AG08396 (cell line): ENCODE data around the gene PLD4.
"Not testable (repeated sequence)": the region's sequence is repeated elsewhere in the genome, so short reads cannot be mapped to it uniquely, and the experiment has no call there.

Experiments used
- DNase-seq: peaks from one replicate; pipeline ENCODE4 v3.0.0; 2012; ENCODE audit warnings: low spot score, mixed read lengths

The PLD4 gene

DNA sequence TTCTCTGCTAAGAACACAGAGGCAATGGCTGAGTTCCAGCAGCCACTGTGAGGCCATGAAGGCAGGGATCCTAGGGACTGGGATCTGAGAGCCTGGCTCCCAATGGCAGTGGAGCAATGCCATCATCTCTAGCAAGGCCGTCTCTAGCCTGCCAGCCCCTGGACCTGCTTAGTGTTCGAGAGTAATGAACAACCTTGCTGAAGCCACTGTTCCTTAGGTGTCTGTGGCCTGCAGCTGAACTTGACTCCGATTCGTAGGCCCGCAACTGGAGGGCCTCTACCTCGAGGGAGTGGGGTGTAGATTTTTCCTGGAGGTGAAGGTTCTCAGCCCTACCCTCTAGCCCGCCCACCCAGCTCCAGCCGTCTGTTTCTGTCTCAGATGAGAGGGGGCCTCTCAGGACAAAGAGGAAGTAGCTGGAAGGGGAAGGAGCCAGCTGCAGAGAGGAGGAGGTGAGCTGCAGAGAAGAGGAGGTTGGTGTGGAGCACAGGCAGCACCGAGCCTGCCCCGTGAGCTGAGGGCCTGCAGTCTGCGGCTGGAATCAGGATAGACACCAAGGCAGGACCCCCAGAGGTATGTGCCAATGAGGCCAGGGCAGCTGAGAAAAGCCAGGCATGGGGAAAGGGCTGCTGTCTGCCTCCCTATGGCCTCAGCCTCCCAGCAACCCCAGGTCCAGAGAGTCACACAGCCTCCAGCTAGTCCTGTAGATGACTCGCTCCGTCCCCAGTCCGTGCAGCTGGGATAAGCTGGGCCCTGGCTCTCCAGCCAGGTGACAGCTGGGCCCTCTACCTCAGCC lies at the start of gene PLD4:
Gene PLD4, plus strand, starts transcription at position 459 of the 793 bp plus-strand sequence. CDS start 2,262 bp downstream, outside the sequence.
- DNase-seq: no peak

GRCh38 chr14:104875412-104875751 lies 49.3 kb upstream of the PLD4 start:
- DNase-seq: no peak

- DNase-seq: no peak
These were observed 48.9 kb upstream of the PLD4 start for GRCh38 chr14:104875811-104876210.

DNA sequence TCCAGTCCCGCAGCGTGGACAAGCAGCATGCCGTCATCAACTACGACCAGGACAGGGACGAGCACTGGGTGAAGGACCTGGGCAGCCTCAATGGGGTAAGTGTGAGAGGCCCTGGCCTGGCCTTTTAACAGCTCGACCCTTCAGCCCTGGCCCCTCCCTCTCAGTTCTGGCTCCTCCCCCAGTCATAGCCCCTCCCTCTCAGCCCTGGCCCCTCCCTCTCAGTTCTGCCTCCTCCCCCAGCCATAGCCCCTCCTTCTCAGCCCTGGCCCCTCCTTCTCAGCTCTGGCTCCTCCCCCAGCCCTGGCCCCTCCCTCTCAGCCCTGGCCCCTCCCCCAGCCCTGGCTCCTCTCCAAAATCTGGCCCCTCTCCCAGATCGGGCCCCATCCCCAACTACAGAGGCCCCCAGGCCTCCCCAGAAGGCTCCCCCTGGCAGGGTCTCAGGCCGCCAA lies 48.4 kb upstream of the PLD4 start:
- DNase-seq: peak; percentile 90

DNA sequence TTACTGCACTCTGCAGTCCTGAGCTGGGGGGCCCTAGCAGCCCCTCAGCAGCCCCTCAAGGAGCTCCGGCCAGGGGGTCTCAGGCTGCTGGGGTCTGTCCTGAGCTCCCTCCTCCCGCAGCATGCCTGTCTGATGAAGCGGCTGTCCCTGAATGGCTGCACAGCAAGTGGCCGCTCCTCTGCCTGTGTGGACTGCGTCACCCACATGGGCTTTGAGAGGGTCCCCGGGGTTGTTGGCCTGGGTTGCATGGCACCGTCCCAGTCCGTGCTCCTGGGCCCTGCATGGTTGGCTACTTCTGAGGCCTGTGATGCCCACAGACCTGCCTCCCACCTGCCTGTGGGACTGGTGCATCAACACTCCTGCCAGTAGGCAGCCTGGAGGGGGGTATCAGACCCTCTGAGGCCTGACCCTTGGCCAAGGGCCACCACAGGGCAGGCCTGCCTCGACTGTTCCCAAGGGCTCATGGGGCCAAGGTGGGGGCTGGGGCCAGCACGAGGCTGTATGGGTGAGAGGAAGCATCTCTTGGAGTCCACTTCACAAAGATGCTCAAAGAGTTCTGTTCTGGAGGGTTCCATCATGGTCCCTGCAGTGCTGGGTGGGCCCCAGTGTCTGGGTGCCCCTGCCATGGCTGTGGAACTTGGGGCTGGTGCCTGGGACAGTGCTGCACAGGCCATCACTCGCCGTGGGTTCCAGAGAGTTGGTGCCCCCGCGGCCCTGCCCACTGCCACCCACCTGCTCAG lies 47.4 kb upstream of the PLD4 start:
- DNase-seq: no peak

DNA sequence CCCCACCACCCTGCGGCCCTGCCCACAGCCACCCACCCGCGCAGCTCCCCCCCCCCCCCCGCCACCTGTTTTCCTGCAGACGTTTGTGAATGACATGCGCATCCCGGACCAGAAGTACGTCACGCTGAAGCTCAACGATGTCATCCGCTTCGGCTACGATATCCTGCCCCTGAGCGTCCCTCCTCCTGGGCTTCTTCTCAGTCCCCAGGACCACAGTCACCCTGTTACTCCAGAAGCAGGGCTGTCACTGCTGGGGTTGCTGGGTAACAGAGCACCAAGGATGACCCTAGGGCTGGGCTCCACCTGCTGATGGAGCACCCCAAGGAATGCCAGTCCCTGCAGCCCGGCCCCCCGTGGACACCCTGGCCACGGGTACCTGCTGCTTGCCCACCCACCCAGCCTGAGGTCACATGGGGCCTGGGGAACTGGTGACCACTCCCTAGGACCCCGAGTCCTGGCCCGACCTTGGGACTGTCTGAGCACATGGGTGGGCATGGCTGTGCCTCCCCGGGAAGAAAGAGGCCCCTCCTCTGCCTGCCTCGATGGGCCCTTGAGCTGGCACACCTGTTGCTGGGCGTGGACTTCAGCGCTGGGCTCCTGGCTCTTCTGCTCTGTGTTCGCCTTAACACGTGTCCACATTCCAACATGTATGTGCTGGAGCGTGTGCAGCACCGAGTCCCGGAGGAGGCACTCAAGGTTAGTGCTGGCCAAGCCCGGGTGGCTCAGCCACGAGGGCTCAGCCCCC lies 46.7 kb upstream of the PLD4 start:
- DNase-seq: no peak

- DNase-seq: no peak
These were observed 46.1 kb upstream of the PLD4 start for GRCh38 chr14:104878582-104878981.

GRCh38 chr14:104879201-104879982 lies 45.3 kb upstream of the PLD4 start:
- no peak for DNase-seq

DNA sequence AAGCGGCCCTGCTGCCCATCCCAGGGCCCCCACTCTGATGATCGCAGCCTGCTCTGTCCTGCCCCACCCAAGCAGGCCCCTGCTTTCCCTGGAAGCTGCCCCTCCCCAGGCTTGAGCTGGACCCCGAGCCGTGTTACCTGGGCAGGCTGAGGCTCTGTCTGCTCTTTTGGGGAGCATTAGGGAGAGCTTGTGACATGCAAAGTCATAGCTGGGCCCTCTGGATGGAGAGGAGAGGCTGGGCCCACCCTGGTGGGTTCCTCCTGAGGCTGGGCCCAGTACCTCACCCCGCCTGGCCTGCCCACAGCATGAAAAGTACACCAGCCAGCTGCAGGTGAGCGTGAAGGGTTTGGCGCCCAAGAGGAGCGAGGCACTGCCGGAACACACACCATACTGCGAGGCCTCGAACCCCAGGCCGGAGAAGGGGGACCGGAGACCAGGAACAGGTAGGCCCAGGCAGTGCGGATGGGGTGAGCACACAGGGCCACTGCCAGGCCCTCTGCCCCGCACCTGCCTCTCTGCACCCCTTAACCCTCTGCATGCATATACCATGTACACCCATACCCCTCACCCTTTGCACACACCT lies 44.6 kb upstream of the PLD4 start:
- DNase-seq: no peak

DNA sequence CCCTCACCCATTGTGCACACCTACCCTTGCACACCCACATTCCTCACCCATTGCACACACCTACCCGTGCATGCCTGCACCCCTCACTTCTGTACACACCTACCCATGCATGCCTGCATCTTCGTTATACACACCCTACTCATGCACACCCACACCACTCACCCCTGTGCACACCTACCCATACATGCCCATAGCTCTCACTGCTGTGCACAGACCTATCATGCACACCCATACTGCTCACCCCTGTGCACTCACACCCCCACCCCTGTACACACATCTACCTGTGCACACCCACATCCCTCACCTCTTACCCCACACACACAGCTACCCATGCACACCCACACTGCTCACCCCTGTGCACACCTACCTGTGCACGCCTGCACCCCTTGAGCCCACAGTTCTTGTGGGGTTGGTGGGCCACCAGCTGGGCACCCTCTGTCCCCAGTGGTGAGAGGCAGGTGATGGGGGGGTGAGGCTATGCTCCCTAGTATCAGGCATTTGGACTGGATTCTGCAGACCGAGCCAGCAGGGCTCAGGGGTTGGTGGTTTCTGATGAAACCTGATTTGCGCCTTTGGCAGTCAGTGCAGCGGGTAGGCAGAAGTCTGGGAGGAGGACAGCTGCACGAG lies 44.0 kb upstream of the PLD4 start:
- DNase-seq: no peak

- no peak for DNase-seq
These were observed 43.2 kb upstream of the PLD4 start for GRCh38 chr14:104881369-104881979.

DNA sequence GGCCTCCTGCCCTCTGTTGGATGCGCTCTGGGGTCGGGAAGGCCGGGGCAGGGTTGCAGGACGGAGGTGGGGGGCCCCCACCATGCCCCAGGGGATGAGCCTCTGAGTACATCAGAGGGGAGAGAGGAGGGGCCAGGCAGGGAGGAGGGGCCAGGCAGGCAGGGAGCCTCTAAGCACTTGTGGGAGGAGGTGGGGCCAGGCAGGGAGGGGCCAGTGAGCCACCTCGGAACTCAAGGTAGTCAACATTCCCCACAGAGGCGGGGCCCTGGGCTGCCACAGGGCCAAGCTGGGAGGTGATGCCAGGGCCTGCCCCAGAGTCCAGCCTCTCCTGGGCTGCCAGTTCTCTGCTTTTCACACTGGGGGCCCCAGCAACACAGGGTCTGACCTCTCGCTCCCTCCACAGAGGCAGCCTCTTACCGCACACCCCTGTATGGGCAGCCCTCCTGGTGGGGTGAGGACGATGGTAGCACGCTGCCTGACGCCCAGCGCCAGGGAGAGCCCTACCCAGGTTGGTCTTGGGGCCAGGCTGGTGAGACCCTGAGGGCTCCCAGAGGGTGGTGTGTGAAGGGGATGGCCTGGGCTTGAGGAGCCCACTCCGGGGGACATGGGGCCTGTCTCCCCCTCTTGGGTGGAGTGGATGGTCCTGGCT lies 42.2 kb upstream of the PLD4 start:
- DNase-seq: no peak

DNA sequence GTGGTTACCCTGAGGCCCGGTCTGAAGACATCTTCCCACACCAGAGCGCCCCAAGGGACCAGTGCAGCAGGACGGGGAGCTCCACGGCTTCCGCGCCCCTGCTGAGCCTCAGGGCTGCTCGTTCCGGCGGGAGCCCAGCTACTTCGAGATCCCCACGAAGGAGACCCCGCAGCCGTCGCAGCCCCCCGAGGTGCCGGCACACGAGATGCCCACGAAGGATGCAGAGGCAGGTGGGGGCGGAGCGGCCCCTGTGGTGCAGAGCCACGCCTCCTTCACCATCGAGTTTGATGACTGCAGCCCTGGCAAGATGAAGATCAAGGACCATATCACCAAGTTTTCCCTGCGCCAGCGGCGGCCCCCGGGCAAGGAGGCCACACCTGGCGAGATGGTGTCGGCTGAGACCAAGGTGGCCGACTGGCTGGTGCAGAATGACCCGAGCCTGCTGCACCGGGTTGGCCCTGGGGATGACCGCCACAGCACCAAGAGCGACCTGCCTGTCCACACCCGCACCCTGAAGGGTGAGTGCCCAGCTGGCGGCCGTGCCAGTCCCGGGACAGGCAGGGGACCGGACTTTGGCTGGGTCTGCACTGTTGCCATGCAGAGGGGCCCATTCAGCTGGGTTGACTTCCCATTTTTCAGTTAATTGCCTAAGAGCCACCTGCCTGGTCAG lies 41.6 kb upstream of the PLD4 start:
- no peak for DNase-seq

GRCh38 chr14:104883681-104884361 lies 40.9 kb upstream of the PLD4 start:
- no peak for DNase-seq

- not testable (repeated sequence) for DNase-seq
These were observed 40.3 kb upstream of the PLD4 start for GRCh38 chr14:104884381-104884780.

DNA sequence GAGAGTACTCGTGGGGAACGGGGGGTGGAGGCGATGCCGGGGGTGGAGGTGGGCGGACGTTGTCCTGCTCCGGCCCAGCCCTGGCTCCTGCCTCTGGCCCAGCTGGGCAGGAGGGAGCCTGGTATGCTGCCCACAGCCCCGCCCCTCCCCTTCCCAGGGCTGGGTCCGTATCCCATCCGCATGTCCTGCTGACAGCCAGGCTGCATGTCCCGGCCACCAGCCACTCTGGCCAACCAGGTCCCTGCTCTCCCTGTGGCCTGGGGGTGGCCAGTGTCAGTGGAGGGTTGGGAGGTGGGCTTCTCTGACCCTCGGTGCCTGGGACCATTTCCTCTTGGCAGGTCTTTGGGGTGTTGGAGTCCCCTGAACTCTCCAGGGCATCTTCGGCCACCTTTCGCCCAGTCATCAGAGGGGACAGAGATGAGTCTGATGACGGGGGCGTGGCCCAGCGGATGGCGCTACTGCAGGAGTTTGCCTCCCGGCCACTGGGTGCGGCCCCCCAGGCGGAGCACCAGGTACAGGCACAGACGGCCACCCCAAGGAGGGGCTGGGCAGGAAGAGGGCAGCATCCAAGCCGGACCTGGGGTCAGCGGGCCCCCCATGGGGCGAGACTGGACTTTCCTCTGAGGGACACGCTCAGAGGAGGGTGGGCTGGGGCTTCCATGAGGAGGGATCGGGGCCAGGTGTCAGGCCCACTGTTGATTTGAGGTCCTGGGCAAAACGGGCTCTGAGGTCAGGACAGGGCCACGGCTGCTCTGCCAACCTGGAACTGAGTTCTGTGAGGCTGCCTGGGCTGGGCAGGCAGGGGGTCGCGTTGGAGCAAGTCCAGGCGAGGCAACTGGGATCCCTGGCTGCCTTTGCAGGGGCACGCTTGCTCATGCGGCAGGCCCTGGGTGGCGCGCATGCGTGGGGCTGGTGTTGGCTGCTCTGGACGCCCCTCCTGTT lies 39.4 kb upstream of the PLD4 start:
- no peak for DNase-seq

GRCh38 chr14:104885973-104886689 lies 38.5 kb upstream of the PLD4 start:
- no peak for DNase-seq
